ENCODE results near the gene MYO5B.

Gene MYO5B

GRCh38 chr18:50128506-50129271 lies 66.3 kb downstream of the MYO5B start:
- no peaks in the 10 kb centered on the region for H3K36me3 ChIP-seq (ENCODE audit: control insufficient read depth in 4 of 4, insufficient read depth in 4 of 4, low read length in 3 of 4)
- POLR2A ChIA-PET = no interaction called here
- 76% methylated on average over 12 of the region's 15 CpGs for WGBS (ENCODE audit: insufficient coverage)
- H3K9me3 ChIP-seq (ENCODE audit: control extremely low read depth in 1 of 5, control insufficient read depth in 4 of 5, insufficient read depth in 2 of 5, low read depth in 1 of 5, low read length in 4 of 5) = no peaks in the 10 kb centered on the region
- H3K4me1 ChIP-seq (ENCODE audit: control extremely low read depth in 1 of 4, control insufficient read depth in 4 of 4, insufficient read depth in 4 of 4, low read length in 3 of 4) = no peaks in the 10 kb centered on the region
- DNase-seq = no peak
- no peak overlapping the region for H3K27ac ChIP-seq (ENCODE audit: insufficient read depth in 1 of 2, low read depth in 1 of 2, low read length in 2 of 2, poor library complexity in 1 of 2, severe bottlenecking in 2 of 2)
- H3K27me3 ChIP-seq (replicated peaks in 2 of 5; ENCODE audit: control insufficient read depth in 4 of 5, insufficient read depth in 5 of 5, low read length in 4 of 5) = peaks cover 0 to 25% (median 5%) of the 10 kb centered on the region in 5 experiments
- no peak overlapping the region for H3K4me3 ChIP-seq (ENCODE audit: control insufficient read depth in 1 of 7, extremely low read depth in 1 of 7, insufficient read depth in 4 of 7, low read depth in 2 of 7, low read length in 6 of 7)
- CTCF ChIA-PET = no interaction called here

DNA sequence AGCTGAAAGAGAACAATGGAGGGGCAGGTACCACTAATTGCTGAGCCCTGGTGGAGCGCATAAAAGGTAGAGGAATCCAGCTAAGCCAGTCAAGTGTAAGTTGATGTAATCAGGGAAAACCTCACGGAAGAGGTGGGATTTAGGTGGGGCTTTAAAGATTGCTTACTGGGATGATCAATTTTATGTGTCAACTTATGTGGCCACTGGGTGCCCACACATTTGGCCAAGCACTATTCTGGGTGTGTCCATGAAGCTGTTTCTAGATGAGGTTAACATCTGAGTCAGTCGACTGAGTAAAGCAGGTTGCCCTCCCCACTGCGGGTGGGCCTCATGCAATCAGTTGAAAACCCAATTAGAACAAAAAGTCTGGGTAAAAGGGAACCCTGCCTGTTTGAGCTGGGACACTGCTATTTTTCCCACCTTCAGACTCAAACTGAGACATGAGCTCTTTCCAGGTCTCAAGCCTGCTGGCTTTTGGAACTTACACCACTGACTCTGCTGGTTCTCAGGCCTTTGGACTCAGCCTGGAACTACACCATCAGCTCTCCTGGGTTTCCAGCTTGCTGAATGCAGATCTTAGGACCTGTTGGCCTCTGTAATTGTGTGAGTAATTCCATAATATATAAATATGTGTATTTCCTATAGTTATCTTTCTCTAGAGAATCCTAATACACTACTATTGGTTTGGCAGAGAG lies 67.3 kb downstream of the MYO5B start:
- 82% methylated on average over 4 of the region's 4 CpGs for WGBS (ENCODE audit: insufficient coverage)
- Histone ChIP-seq H3K27ac (ENCODE audit: insufficient read depth in 1 of 2, low read depth in 1 of 2, low read length in 2 of 2, poor library complexity in 1 of 2, severe bottlenecking in 2 of 2) (no peak overlapping the region), H3K27me3 (replicated peaks in 2 of 5; ENCODE audit: control insufficient read depth in 4 of 5, insufficient read depth in 5 of 5, low read length in 4 of 5) (peaks cover 0 to 27% (median 5%) of the 10 kb centered on the region in 5 experiments), H3K9me3 (ENCODE audit: control extremely low read depth in 1 of 5, control insufficient read depth in 4 of 5, insufficient read depth in 2 of 5, low read depth in 1 of 5, low read length in 4 of 5) (no peaks in the 10 kb centered on the region), H3K4me3 (ENCODE audit: control insufficient read depth in 1 of 7, extremely low read depth in 1 of 7, insufficient read depth in 4 of 7, low read depth in 2 of 7, low read length in 6 of 7) (no peak overlapping the region), H3K4me1 (ENCODE audit: control extremely low read depth in 1 of 4, control insufficient read depth in 4 of 4, insufficient read depth in 4 of 4, low read length in 3 of 4) (no peaks in the 10 kb centered on the region), H3K36me3 (ENCODE audit: control insufficient read depth in 4 of 4, insufficient read depth in 4 of 4, low read length in 3 of 4) (no peaks in the 10 kb centered on the region)
- POLR2A ChIA-PET = no interaction called here
- DNase-seq = no peak
- CTCF ChIA-PET = no interaction called here

DNA sequence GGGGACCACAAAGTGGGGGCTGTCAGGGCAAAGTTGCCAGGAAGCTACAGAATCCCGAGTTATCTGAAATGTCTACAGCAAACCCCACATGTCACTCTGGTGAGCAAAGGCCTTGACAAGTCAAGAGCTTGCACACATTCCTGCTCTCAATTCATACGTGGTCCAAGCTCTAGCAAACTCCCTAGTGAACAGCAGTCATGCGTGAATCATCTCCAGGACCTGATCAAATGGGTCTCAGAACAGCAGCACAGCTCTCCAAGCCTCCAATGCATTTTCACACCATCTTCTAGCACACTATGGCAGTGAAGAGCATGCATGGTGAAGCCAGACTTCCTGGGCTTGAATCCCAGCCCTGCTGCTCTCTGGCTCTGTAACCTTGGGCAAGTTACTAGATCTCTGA lies 68.5 kb downstream of the MYO5B start:
- 69% methylated on average over 3 of the region's 3 CpGs for WGBS (ENCODE audit: insufficient coverage)
- Histone ChIP-seq H3K4me3 (ENCODE audit: control insufficient read depth in 1 of 7, extremely low read depth in 1 of 7, insufficient read depth in 4 of 7, low read depth in 2 of 7, low read length in 6 of 7) (no peak overlapping the region), H3K9me3 (ENCODE audit: control extremely low read depth in 1 of 5, control insufficient read depth in 4 of 5, insufficient read depth in 2 of 5, low read depth in 1 of 5, low read length in 4 of 5) (no peaks in the 10 kb centered on the region), H3K4me1 (ENCODE audit: control extremely low read depth in 1 of 4, control insufficient read depth in 4 of 4, insufficient read depth in 4 of 4, low read length in 3 of 4) (no peaks in the 10 kb centered on the region), H3K27ac (ENCODE audit: insufficient read depth in 1 of 2, low read depth in 1 of 2, low read length in 2 of 2, poor library complexity in 1 of 2, severe bottlenecking in 2 of 2) (no peak overlapping the region), H3K27me3 (replicated peaks in 2 of 5; ENCODE audit: control insufficient read depth in 4 of 5, insufficient read depth in 5 of 5, low read length in 4 of 5) (peaks cover 0 to 26% (median 5%) of the 10 kb centered on the region in 5 experiments), H3K36me3 (ENCODE audit: control insufficient read depth in 4 of 4, insufficient read depth in 4 of 4, low read length in 3 of 4) (no peaks in the 10 kb centered on the region)
- DNase-seq = no peak
- ChIA-PET POLR2A (no interaction called here), CTCF (no interaction called here)

DNA sequence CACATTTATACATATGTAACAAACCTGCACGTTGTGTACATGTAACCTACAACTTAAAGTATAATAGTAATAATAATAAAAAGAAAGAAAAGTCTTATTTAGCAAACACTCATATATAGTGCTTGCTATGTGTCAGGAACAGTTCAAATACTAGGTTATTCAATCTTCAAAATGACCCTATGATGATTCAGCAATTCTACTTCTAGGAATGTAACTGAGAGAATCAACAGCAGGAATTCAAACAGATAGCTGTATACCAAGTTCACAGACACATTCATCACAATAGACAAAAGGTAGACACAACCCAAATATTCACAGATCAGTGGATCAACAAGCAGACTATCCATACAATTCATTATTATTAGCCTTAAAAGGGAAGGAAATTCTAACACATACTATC lies 69.5 kb downstream of the MYO5B start:
- ChIA-PET POLR2A (no interaction called here), CTCF (no interaction called here)
- no CpG with 5 or more reads among the region's 1 CpG for WGBS (ENCODE audit: insufficient coverage)
- DNase-seq = no peak
- no peak overlapping the region for H3K27ac ChIP-seq (ENCODE audit: insufficient read depth in 1 of 2, low read depth in 1 of 2, low read length in 2 of 2, poor library complexity in 1 of 2, severe bottlenecking in 2 of 2)
- peaks cover 0 to 19% (median 5%) of the 10 kb centered on the region in 5 experiments for H3K27me3 ChIP-seq (replicated peaks in 2 of 5; ENCODE audit: control insufficient read depth in 4 of 5, insufficient read depth in 5 of 5, low read length in 4 of 5)
- H3K4me1 ChIP-seq (ENCODE audit: control extremely low read depth in 1 of 4, control insufficient read depth in 4 of 4, insufficient read depth in 4 of 4, low read length in 3 of 4) = no peaks in the 10 kb centered on the region
- H3K4me3 ChIP-seq (ENCODE audit: control insufficient read depth in 1 of 7, extremely low read depth in 1 of 7, insufficient read depth in 4 of 7, low read depth in 2 of 7, low read length in 6 of 7) = no peak overlapping the region
- no peaks in the 10 kb centered on the region for H3K9me3 ChIP-seq (ENCODE audit: control extremely low read depth in 1 of 5, control insufficient read depth in 4 of 5, insufficient read depth in 2 of 5, low read depth in 1 of 5, low read length in 4 of 5)
- H3K36me3 ChIP-seq (ENCODE audit: control insufficient read depth in 4 of 4, insufficient read depth in 4 of 4, low read length in 3 of 4) = no peaks in the 10 kb centered on the region

GRCh38 chr18:50119296-50119695 lies 75.7 kb downstream of the MYO5B start:
- POLR2A ChIA-PET = no interaction called here

GRCh38 chr18:50117863-50118262 lies 77.1 kb downstream of the MYO5B start:
- no peak for DNase-seq
- ChIA-PET POLR2A (no interaction called here), CTCF (no interaction called here)
- 72% methylated on average over 3 of the region's 3 CpGs for WGBS (ENCODE audit: insufficient coverage)
- peaks cover 0 to 16% (median 7%) of the 10 kb centered on the region in 5 experiments for H3K27me3 ChIP-seq (replicated peaks in 2 of 5; ENCODE audit: control insufficient read depth in 4 of 5, insufficient read depth in 5 of 5, low read length in 4 of 5)
- H3K9me3 ChIP-seq (ENCODE audit: control extremely low read depth in 1 of 5, control insufficient read depth in 4 of 5, insufficient read depth in 2 of 5, low read depth in 1 of 5, low read length in 4 of 5) = no peaks in the 10 kb centered on the region
- no peak overlapping the region for H3K4me3 ChIP-seq (ENCODE audit: control insufficient read depth in 1 of 7, extremely low read depth in 1 of 7, insufficient read depth in 4 of 7, low read depth in 2 of 7, low read length in 6 of 7)
- H3K27ac ChIP-seq (ENCODE audit: insufficient read depth in 1 of 2, low read depth in 1 of 2, low read length in 2 of 2, poor library complexity in 1 of 2, severe bottlenecking in 2 of 2) = no peak overlapping the region
- no peaks in the 10 kb centered on the region for H3K4me1 ChIP-seq (ENCODE audit: control extremely low read depth in 1 of 4, control insufficient read depth in 4 of 4, insufficient read depth in 4 of 4, low read length in 3 of 4)
- H3K36me3 ChIP-seq (ENCODE audit: control insufficient read depth in 4 of 4, insufficient read depth in 4 of 4, low read length in 3 of 4) = no peaks in the 10 kb centered on the region

More at GRCh38 chr18:50119296-50119695, 75.7 kb downstream of the MYO5B start:
- 87% methylated on average over 3 of the region's 5 CpGs for WGBS (ENCODE audit: insufficient coverage)
- no peak for DNase-seq
- Histone ChIP-seq H3K36me3 (ENCODE audit: control insufficient read depth in 4 of 4, insufficient read depth in 4 of 4, low read length in 3 of 4) (no peaks in the 10 kb centered on the region), H3K4me1 (ENCODE audit: control extremely low read depth in 1 of 4, control insufficient read depth in 4 of 4, insufficient read depth in 4 of 4, low read length in 3 of 4) (no peaks in the 10 kb centered on the region), H3K27ac (ENCODE audit: insufficient read depth in 1 of 2, low read depth in 1 of 2, low read length in 2 of 2, poor library complexity in 1 of 2, severe bottlenecking in 2 of 2) (no peak overlapping the region), H3K4me3 (ENCODE audit: control insufficient read depth in 1 of 7, extremely low read depth in 1 of 7, insufficient read depth in 4 of 7, low read depth in 2 of 7, low read length in 6 of 7) (no peak overlapping the region), H3K27me3 (replicated peaks in 2 of 5; ENCODE audit: control insufficient read depth in 4 of 5, insufficient read depth in 5 of 5, low read length in 4 of 5) (peaks cover 0 to 12% (median 4%) of the 10 kb centered on the region in 5 experiments), H3K9me3 (ENCODE audit: control extremely low read depth in 1 of 5, control insufficient read depth in 4 of 5, insufficient read depth in 2 of 5, low read depth in 1 of 5, low read length in 4 of 5) (no peaks in the 10 kb centered on the region)
- CTCF ChIA-PET = interaction anchor here (1.1 kb wide), 1 partner anchor 636 kb away, joined by 3 read pairs; no protein-coding TSS in a partner anchor

- no peak for DNase-seq
- Histone ChIP-seq H3K9me3 (ENCODE audit: control extremely low read depth in 1 of 5, control insufficient read depth in 4 of 5, insufficient read depth in 2 of 5, low read depth in 1 of 5, low read length in 4 of 5) (no peaks in the 10 kb centered on the region), H3K4me3 (ENCODE audit: control insufficient read depth in 1 of 7, extremely low read depth in 1 of 7, insufficient read depth in 4 of 7, low read depth in 2 of 7, low read length in 6 of 7) (no peak overlapping the region), H3K36me3 (ENCODE audit: control insufficient read depth in 4 of 4, insufficient read depth in 4 of 4, low read length in 3 of 4) (no peaks in the 10 kb centered on the region), H3K4me1 (ENCODE audit: control extremely low read depth in 1 of 4, control insufficient read depth in 4 of 4, insufficient read depth in 4 of 4, low read length in 3 of 4) (no peaks in the 10 kb centered on the region), H3K27me3 (replicated peaks in 2 of 5; ENCODE audit: control insufficient read depth in 4 of 5, insufficient read depth in 5 of 5, low read length in 4 of 5) (peaks cover 0 to 26% (median 7%) of the 10 kb centered on the region in 5 experiments), H3K27ac (ENCODE audit: insufficient read depth in 1 of 2, low read depth in 1 of 2, low read length in 2 of 2, poor library complexity in 1 of 2, severe bottlenecking in 2 of 2) (no peak overlapping the region)
- WGBS (ENCODE audit: insufficient coverage) = no CpG with 5 or more reads among the region's 2 CpGs
- POLR2A ChIA-PET = no interaction called here
- CTCF ChIA-PET = no interaction called here
Observed at GRCh38 chr18:50115095-50115494, 79.9 kb downstream of the MYO5B start.
